Thymus (tissue), 11 donors: Measurements from ENCODE around the gene PGA4. TPM values are rescaled to one million over a fixed set of nuclear protein-coding genes. Genes with fewer than 3 reads are reported as not detected.

Source experiments
- DNase-seq, 9 donors: peaks; one replicate each; pipeline ENCODE4 v3.0.0-alpha.2; 2013; ENCODE audit warnings: low spot score in 9 of 9, low read depth in 6 of 9, missing footprints in 1 of 9
- H3K27ac ChIP-seq, 2 donors: one replicate each; pipeline ENCODE4 v1.5.1; 2013; ENCODE audit warnings: control low read depth in 1 of 2, low read depth in 1 of 2, low read length in 1 of 2, mild to moderate bottlenecking in 1 of 2, moderate library complexity in 1 of 2
- H3K27me3 ChIP-seq, 2 donors: one replicate each; pipeline ENCODE4 v1.5.1; 2013; ENCODE audit warnings: low read length in 1 of 2; ENCODE audit not compliant: control insufficient read depth in 2 of 2, insufficient read depth in 1 of 2
- H3K36me3 ChIP-seq, 2 donors: one replicate each; pipeline ENCODE4 v1.5.1; 2013; ENCODE audit warnings: low read length in 1 of 2, mild to moderate bottlenecking in 1 of 2, moderate library complexity in 1 of 2; ENCODE audit not compliant: control insufficient read depth in 2 of 2, insufficient read depth in 2 of 2
- H3K4me1 ChIP-seq, 2 donors: one replicate each; pipeline ENCODE4 v1.5.1; 2013; ENCODE audit warnings: low read length in 2 of 2; ENCODE audit not compliant: control insufficient read depth in 2 of 2, insufficient read depth in 2 of 2
- H3K4me3 ChIP-seq, 2 donors: one replicate each; pipeline ENCODE4 v1.5.1; 2013; ENCODE audit warnings: low read length in 2 of 2, control low read depth in 1 of 2, mild to moderate bottlenecking in 1 of 2
- H3K9me3 ChIP-seq, 2 donors: one replicate each; pipeline ENCODE4 v1.5.1; 2013; ENCODE audit warnings: low read length in 1 of 2, mild to moderate bottlenecking in 1 of 2; ENCODE audit not compliant: control insufficient read depth in 2 of 2, insufficient read depth in 1 of 2
- WGBS: extraction: QIAGEN DNeasy Blood & Tissue Kit; methylation state at CpG from one replicate; pipeline ENCODE4 v1.1.7; 2013; 5-methylcytosine and 5-hydroxymethylcytosine counted together
- polyA plus RNA-seq: library from polyadenylated mRNA; stranded (reverse); fragments of 200-250 nt; gene quantifications from one replicate; pipeline ENCODE4 v1.2.3, GENCODE V29; 2013
- total RNA-seq: library from RNA; stranded (reverse); fragments of 120-200 nt; gene quantifications from one replicate; pipeline ENCODE4 v1.2.4, GENCODE V29; 2013
- donor health status: healthy.

Gene PGA4
- total and polyA plus RNA-seq, 2 donors = 0.66 to 4.6 TPM

GRCh38 chr11:61278001-61278470 is 55.9 kb downstream of the PGA4 start:
- Histone ChIP-seq H3K4me3 (no peak overlapping the region), H3K27me3 (no peaks in the 10 kb centered on the region), H3K4me1 (no peaks in the 10 kb centered on the region), H3K9me3 (no peaks in the 10 kb centered on the region), H3K27ac (no peak overlapping the region), H3K36me3 (peaks cover 11 to 20% of the 10 kb centered on the region in 2 donors)
- 92% methylated on average over 10 of the region's 10 CpGs for WGBS
- DNase-seq = no peak

DNA sequence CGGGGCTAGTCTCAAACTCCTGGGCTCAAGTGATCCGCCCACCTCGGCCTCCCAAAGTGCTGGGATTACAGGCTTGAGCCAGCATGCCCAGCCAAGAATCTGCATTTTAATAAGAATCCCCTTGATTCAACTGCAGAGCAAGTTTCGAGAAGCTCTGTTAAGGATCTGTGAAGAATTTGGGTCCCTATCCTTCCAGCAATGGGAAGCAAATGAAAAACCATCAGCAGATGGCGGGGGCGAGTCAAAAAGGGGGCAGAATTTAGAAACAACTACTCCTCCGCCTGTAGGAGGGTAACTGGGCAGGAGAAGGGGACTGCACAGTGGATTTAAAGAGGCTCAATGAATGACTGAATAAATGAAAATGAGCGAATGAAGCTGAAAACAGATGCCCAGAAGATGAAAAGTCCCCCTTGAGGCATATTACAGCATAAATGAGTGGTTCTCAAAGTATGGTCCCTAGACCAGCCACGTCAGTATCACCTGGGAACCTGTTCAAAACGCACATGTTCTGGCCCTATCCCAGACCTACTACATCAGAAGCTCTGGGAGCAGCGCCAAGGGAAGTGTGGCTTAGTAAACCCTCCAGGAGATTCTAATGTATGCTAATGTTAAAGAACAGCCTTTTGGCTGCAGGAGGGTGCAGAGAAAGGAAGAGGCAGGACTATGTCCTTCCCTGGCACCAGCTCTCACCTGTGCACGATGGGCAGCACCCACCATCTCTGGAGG is 58.0 kb downstream of the PGA4 start:
- no peak for DNase-seq
- WGBS = 96% methylated on average over 12 of the region's 12 CpGs

GRCh38 chr11:61280883-61281580 is 58.9 kb downstream of the PGA4 start:
- Histone ChIP-seq H3K9me3 (no peaks in the 10 kb centered on the region), H3K27ac (no peak overlapping the region), H3K36me3 (peaks cover 14 to 18% of the 10 kb centered on the region in 2 donors), H3K4me1 (no peaks in the 10 kb centered on the region), H3K4me3 (no peak overlapping the region), H3K27me3 (no peaks in the 10 kb centered on the region)
- WGBS = 97% methylated on average over 20 of the region's 20 CpGs
- no peak for DNase-seq

More for the DNA sequence above, 58.0 kb downstream of the PGA4 start:
- no peak overlapping the region for H3K4me3 ChIP-seq
- no peaks in the 10 kb centered on the region for H3K9me3 ChIP-seq
- H3K4me1 ChIP-seq = no peaks in the 10 kb centered on the region
- peaks cover 11 to 15% of the 10 kb centered on the region in 2 donors for H3K36me3 ChIP-seq
- H3K27ac ChIP-seq = no peak overlapping the region
- no peaks in the 10 kb centered on the region for H3K27me3 ChIP-seq

Other genes with a start within 250 kb of the PGA4 start
- gene CD5, start 119.9 kb upstream of the PGA4 start, total RNA-seq = 30.6 TPM
- 40.5 TPM for gene CD5, start 119.9 kb upstream of the PGA4 start, polyA plus RNA-seq
- gene VPS37C, start 60.9 kb upstream of the PGA4 start, total RNA-seq = 3.5 TPM
- 9.4 TPM for gene VPS37C, start 60.9 kb upstream of the PGA4 start, polyA plus RNA-seq
- gene PGA3, start 18.8 kb upstream of the PGA4 start, total RNA-seq = 0.80 TPM
- 1.3 TPM for gene PGA3, start 18.8 kb upstream of the PGA4 start, polyA plus RNA-seq
- 0.19 TPM for gene PGA5, start 18.8 kb downstream of the PGA4 start, total RNA-seq
- 1.4 TPM for gene PGA5, start 18.8 kb downstream of the PGA4 start, polyA plus RNA-seq
- gene VWCE, start 73.0 kb downstream of the PGA4 start, total RNA-seq = 2.4 TPM
- 11.5 TPM for gene VWCE, start 73.0 kb downstream of the PGA4 start, polyA plus RNA-seq
- gene DDB1, start 110.8 kb downstream of the PGA4 start, total RNA-seq = 197 TPM
- 129 TPM for gene DDB1, start 110.8 kb downstream of the PGA4 start, polyA plus RNA-seq
- gene TKFC, start 110.9 kb downstream of the PGA4 start, total RNA-seq = 19.8 TPM
- gene TKFC, start 110.9 kb downstream of the PGA4 start, polyA plus RNA-seq = 47.4 TPM
- gene CYB561A3, start 139.5 kb downstream of the PGA4 start, total RNA-seq = 16.0 TPM
- 20.5 TPM for gene CYB561A3, start 139.5 kb downstream of the PGA4 start, polyA plus RNA-seq
- 26.3 TPM for gene TMEM138, start 140.0 kb downstream of the PGA4 start, total RNA-seq
- gene TMEM138, start 140.0 kb downstream of the PGA4 start, polyA plus RNA-seq = 53.3 TPM
- 11.9 TPM for gene TMEM216, start 170.2 kb downstream of the PGA4 start, total RNA-seq
- gene TMEM216, start 170.2 kb downstream of the PGA4 start, polyA plus RNA-seq = 21.5 TPM
- 25.4 TPM for gene CPSF7, start 207.6 kb downstream of the PGA4 start, total RNA-seq
- gene CPSF7, start 207.6 kb downstream of the PGA4 start, polyA plus RNA-seq = 76.3 TPM
- gene SDHAF2, start 207.8 kb downstream of the PGA4 start, total RNA-seq = 34.8 TPM
- 59.9 TPM for gene SDHAF2, start 207.8 kb downstream of the PGA4 start, polyA plus RNA-seq